Mesenchymal stem cell (in vitro differentiated cells and primary cell): Measurements from ENCODE around the gene INAFM2.

Experiments used
- DNase-seq: peaks from one replicate; pipeline ENCODE4 v3.0.0-alpha.2; 2013
- H2AFZ ChIP-seq: one replicate; pipeline ENCODE4 v1.6.1; 2013; ENCODE audit warnings: low read depth, mild to moderate bottlenecking, control low read depth, inconsistent platforms, low read length, moderate library complexity
- H2AK5ac ChIP-seq: 2 replicates; pipeline ENCODE4 v1.6.1; 2013; ENCODE audit warnings: low read length, moderate library complexity, mild to moderate bottlenecking, inconsistent platforms; ENCODE audit not compliant: severe bottlenecking
- H2BK120ac ChIP-seq: one replicate; pipeline ENCODE4 v1.6.1; 2013; ENCODE audit warnings: low read depth, mild to moderate bottlenecking, inconsistent platforms, low read length, moderate library complexity
- H2BK12ac ChIP-seq, 2 experiments: one replicate each; pipeline ENCODE4 v1.6.1; 2013; ENCODE audit warnings: inconsistent platforms in 2 of 2, low read length in 2 of 2, mild to moderate bottlenecking in 2 of 2, moderate library complexity in 2 of 2, control low read depth in 1 of 2
- H2BK15ac ChIP-seq: one replicate; pipeline ENCODE4 v1.6.1; 2013; ENCODE audit warnings: mild to moderate bottlenecking, low read depth, inconsistent platforms; ENCODE audit not compliant: poor library complexity, severe bottlenecking
- H2BK5ac ChIP-seq: 2 replicates; pipeline ENCODE4 v1.6.1; 2013; ENCODE audit warnings: low read depth, mild to moderate bottlenecking, low read length, control low read depth, inconsistent platforms; ENCODE audit not compliant: poor library complexity, severe bottlenecking
- H3K14ac ChIP-seq, 2 experiments: one replicate each; pipeline ENCODE4 v1.6.1; 2013; ENCODE audit warnings: inconsistent platforms in 2 of 2, low read length in 2 of 2, control low read depth in 1 of 2, mild to moderate bottlenecking in 1 of 2, moderate library complexity in 1 of 2
- H3K18ac ChIP-seq, 2 experiments: one replicate each; pipeline ENCODE4 v1.6.1; 2013; ENCODE audit warnings: inconsistent platforms in 2 of 2, low read length in 2 of 2, control low read depth in 1 of 2, low read depth in 1 of 2, mild to moderate bottlenecking in 1 of 2
- H3K23ac ChIP-seq, 2 experiments: one replicate each; pipeline ENCODE4 v1.6.1; 2013; ENCODE audit warnings: inconsistent platforms in 2 of 2, low read length in 2 of 2, mild to moderate bottlenecking in 2 of 2, moderate library complexity in 2 of 2, control low read depth in 1 of 2
- H3K27ac ChIP-seq: 2 replicates; pipeline ENCODE4 v1.5.1; 2013; ENCODE audit warnings: mild to moderate bottlenecking, moderate library complexity, low read length, control low read depth, inconsistent platforms; ENCODE audit not compliant: poor library complexity, severe bottlenecking
- H3K27me3 ChIP-seq, 2 experiments: 2 replicates each; pipeline versions ENCODE4 v1.6.1 to v1.7.0; 2013; ENCODE audit warnings: low read length in 2 of 2, mild to moderate bottlenecking in 2 of 2, moderate library complexity in 2 of 2, control low read depth in 1 of 2, inconsistent platforms in 1 of 2; ENCODE audit not compliant: control insufficient read depth in 1 of 2, insufficient read depth in 1 of 2
- H3K36me3 ChIP-seq, 2 experiments: 2 replicates each; pipeline versions ENCODE4 v1.6.1 to v1.7.0; 2013; ENCODE audit warnings: low read length in 2 of 2, control low read depth in 1 of 2, inconsistent platforms in 1 of 2, low read depth in 1 of 2, mild to moderate bottlenecking in 1 of 2; ENCODE audit not compliant: insufficient read depth in 2 of 2, control insufficient read depth in 1 of 2
- H3K4ac ChIP-seq, 2 experiments: one replicate each; pipeline ENCODE4 v1.6.1; 2013; ENCODE audit warnings: inconsistent platforms in 2 of 2, low read length in 2 of 2, mild to moderate bottlenecking in 2 of 2, moderate library complexity in 2 of 2, control low read depth in 1 of 2, low read depth in 1 of 2
- H3K4me1 ChIP-seq: 2 replicates; pipeline ENCODE4 v1.6.1; 2013; ENCODE audit warnings: low read depth, low read length, control low read depth; ENCODE audit not compliant: control insufficient read depth, insufficient read depth
- H3K4me2 ChIP-seq: 2 replicates; pipeline ENCODE4 v1.6.1; 2013; ENCODE audit warnings: low read length, mild to moderate bottlenecking, inconsistent platforms; ENCODE audit not compliant: poor library complexity, severe bottlenecking
- H3K4me3 ChIP-seq, 2 experiments: 2 replicates each; pipeline versions ENCODE4 v1.5.1 to v1.7.0; 2013; ENCODE audit warnings: low read length in 2 of 2, mild to moderate bottlenecking in 2 of 2, control low read depth in 1 of 2, low read depth in 1 of 2; ENCODE audit not compliant: insufficient read depth in 1 of 2
- H3K79me1 ChIP-seq: replicated peaks from 2 replicates; pipeline ENCODE4 v1.6.1; 2013; ENCODE audit warnings: mild to moderate bottlenecking, control low read depth, low read length, inconsistent platforms; ENCODE audit not compliant: poor library complexity, severe bottlenecking
- H3K9ac ChIP-seq: 2 replicates; pipeline ENCODE4 v1.7.0; 2013; ENCODE audit warnings: mild to moderate bottlenecking, low read length, moderate library complexity
- H3K9me3 ChIP-seq: 2 replicates; pipeline ENCODE4 v1.7.0; 2013; ENCODE audit warnings: mild to moderate bottlenecking, low read length; ENCODE audit not compliant: control insufficient read depth
- H4K8ac ChIP-seq: one replicate; pipeline ENCODE4 v1.6.1; 2013; ENCODE audit warnings: inconsistent platforms, mild to moderate bottlenecking, low read length, moderate library complexity
- H4K91ac ChIP-seq: one replicate; pipeline ENCODE4 v1.6.1; 2013; ENCODE audit warnings: mild to moderate bottlenecking, low read length, inconsistent platforms
- WGBS: methylation state at CpG from one replicate; pipeline ENCODE4 v1.1.7; 2013; ENCODE audit warnings: mixed read lengths; 5-methylcytosine and 5-hydroxymethylcytosine counted together

INAFM2 gene

GRCh38 chr15:40287505-40287904, 36.0 kb upstream of the INAFM2 start:
- Histone ChIP-seq H3K4me3 (no peak overlapping the region), H3K4ac (no peak overlapping the region), H3K9me3 (no peaks in the 10 kb centered on the region), H3K27ac (no peak overlapping the region), H4K91ac (no peak overlapping the region), H2AFZ (no peak overlapping the region), H3K14ac (no peak overlapping the region), H2AK5ac (no peak overlapping the region), H2BK12ac (no peak overlapping the region), H2BK120ac (no peak overlapping the region), H4K8ac (no peak overlapping the region), H2BK5ac (no peak overlapping the region), H3K4me2 (no peak overlapping the region), H3K27me3 (peaks cover 45 to 50% of the 10 kb centered on the region in 2 experiments), H3K9ac (no peak overlapping the region), H3K23ac (no peak overlapping the region), H3K4me1 (peaks cover 39% of the 10 kb centered on the region), H3K18ac (no peak overlapping the region), H3K79me1 (no peaks in the 10 kb centered on the region), H3K36me3 (no peaks in the 10 kb centered on the region), H2BK15ac (no peak overlapping the region)
- no peak for DNase-seq
- 90% methylated on average over 3 of the region's 3 CpGs for WGBS

- no peak for DNase-seq
- Histone ChIP-seq H2BK12ac (no peak overlapping the region), H3K27ac (no peak overlapping the region), H2AFZ (no peak overlapping the region), H2BK5ac (no peak overlapping the region), H3K23ac (no peak overlapping the region), H2BK15ac (no peak overlapping the region), H2AK5ac (no peak overlapping the region), H3K14ac (no peak overlapping the region), H3K9me3 (no peaks in the 10 kb centered on the region), H3K4me2 (no peak overlapping the region), H3K9ac (no peak overlapping the region), H3K4me1 (peaks cover 35% of the 10 kb centered on the region), H2BK120ac (no peak overlapping the region), H3K36me3 (no peaks in the 10 kb centered on the region), H3K18ac (no peak overlapping the region), H4K91ac (no peak overlapping the region), H3K4me3 (no peak overlapping the region), H3K27me3 (peaks cover 48 to 50% of the 10 kb centered on the region in 2 experiments), H3K4ac (no peak overlapping the region), H3K79me1 (no peaks in the 10 kb centered on the region), H4K8ac (no peak overlapping the region)
- 60% methylated on average over 4 of the region's 4 CpGs for WGBS
These were observed 35.5 kb upstream of the INAFM2 start for GRCh38 chr15:40287968-40288367.

GRCh38 chr15:40289140-40289775, 34.2 kb upstream of the INAFM2 start:
- Histone ChIP-seq H3K27me3 (peaks cover 50 to 51% of the 10 kb centered on the region in 2 experiments), H3K4me3 (no peak overlapping the region), H2BK12ac (no peak overlapping the region), H2AFZ (no peak overlapping the region), H3K18ac (no peak overlapping the region), H3K23ac (no peak overlapping the region), H3K4me1 (peaks cover 27% of the 10 kb centered on the region), H3K79me1 (no peaks in the 10 kb centered on the region), H4K91ac (no peak overlapping the region), H2AK5ac (no peak overlapping the region), H3K4me2 (no peak overlapping the region), H3K9me3 (no peaks in the 10 kb centered on the region), H2BK15ac (no peak overlapping the region), H3K4ac (no peak overlapping the region), H4K8ac (no peak overlapping the region), H2BK120ac (no peak overlapping the region), H3K14ac (no peak overlapping the region), H3K27ac (no peak overlapping the region), H2BK5ac (no peak overlapping the region), H3K36me3 (no peaks in the 10 kb centered on the region), H3K9ac (no peak overlapping the region)
- WGBS = 73% methylated on average over 5 of the region's 6 CpGs
- DNase-seq = no peak

GRCh38 chr15:40290545-40290917, 33.0 kb upstream of the INAFM2 start:
- Histone ChIP-seq H3K27ac (no peak overlapping the region), H3K36me3 (no peaks in the 10 kb centered on the region), H4K91ac (no peak overlapping the region), H3K4me3 (no peak overlapping the region), H2AFZ (no peak overlapping the region), H2AK5ac (no peak overlapping the region), H3K4ac (no peak overlapping the region), H3K4me1 (peaks cover 29% of the 10 kb centered on the region), H3K9ac (no peak overlapping the region), H3K23ac (no peak overlapping the region), H3K4me2 (no peak overlapping the region), H2BK5ac (no peak overlapping the region), H3K18ac (no peak overlapping the region), H3K27me3 (peaks cover 62 to 63% of the 10 kb centered on the region in 2 experiments), H4K8ac (no peak overlapping the region), H3K79me1 (no peaks in the 10 kb centered on the region), H2BK120ac (no peak overlapping the region), H2BK15ac (no peak overlapping the region), H3K9me3 (no peaks in the 10 kb centered on the region), H2BK12ac (no peak overlapping the region), H3K14ac (no peak overlapping the region)
- no peak for DNase-seq
- 58% methylated on average over 9 of the region's 12 CpGs for WGBS
